Stimulated activated CD8-positive, alpha-beta memory T cell treated with anti-CD3 and anti-CD28 coated beads, Interleukin-7, amount 100 ng/mL, for 4 hours (primary cell): Measurements from ENCODE around the gene STKLD1.
"Not testable (repeated sequence)": the region's sequence is repeated elsewhere in the genome, so short reads cannot be mapped to it uniquely, and the experiment has no call there.

Experiments used
- DNase-seq, 2 donors: peaks; one replicate each; pipeline ENCODE4 v3.0.0-alpha.2; 2020; ENCODE audit warnings: low read depth in 2 of 2

Gene STKLD1

DNA sequence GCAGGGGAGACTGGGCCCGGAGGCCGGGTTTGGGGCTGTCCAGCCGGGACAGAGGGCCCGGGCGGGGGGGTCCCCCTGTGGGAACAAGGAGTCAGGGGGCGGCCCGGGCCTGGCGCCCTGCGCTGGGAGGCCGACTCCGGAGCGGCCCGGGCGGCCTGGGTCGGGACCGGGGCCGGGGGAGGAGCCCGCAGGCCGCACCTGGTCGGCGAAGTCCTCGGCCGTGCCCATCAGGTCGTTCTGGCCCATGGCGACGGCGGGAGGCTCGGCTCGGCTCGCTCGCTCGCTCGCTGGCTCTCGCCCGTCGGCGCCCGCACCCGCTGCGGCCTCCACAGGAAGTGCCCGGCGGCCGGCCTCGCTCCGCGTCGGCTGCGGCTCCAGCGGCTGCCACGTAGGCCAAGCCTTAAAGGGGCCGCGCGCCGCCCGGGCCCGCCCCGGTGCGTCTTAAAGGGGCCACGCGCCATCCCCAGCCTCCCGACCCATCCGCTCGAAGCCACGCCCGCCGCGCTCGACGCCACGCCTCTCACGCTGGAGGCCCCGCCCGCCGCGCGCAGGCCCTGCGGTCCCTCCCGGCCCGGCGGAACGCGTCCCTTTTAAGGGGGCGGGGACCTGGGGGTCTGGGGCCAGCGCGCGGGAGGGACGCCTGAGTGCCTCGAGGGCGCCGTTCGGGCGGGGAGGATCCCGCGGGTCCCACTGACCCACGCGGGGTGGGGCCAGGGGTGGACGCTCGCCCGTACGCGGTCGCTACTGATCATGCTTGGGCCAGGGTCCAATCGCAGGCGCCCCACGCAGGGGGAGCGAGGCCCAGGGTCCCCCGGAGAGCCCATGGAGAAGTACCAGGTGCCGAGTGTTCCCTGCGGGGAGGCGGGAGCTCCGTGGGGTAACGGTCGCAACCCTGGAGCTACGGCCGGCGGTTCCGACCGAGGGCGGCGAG, at the start of gene STKLD1, which contains the start of gene SURF4:
Gene STKLD1, plus strand, starts transcription at position 643 of the 931 bp plus-strand sequence. Its CDS starts 108 bp downstream, at position 751.
Gene SURF4, minus strand, starts transcription at position 337 of the 931 bp plus-strand sequence. Its CDS starts 91 bp downstream, at position 246.
- peak; percentile 83 to 92 for DNase-seq

DNA sequence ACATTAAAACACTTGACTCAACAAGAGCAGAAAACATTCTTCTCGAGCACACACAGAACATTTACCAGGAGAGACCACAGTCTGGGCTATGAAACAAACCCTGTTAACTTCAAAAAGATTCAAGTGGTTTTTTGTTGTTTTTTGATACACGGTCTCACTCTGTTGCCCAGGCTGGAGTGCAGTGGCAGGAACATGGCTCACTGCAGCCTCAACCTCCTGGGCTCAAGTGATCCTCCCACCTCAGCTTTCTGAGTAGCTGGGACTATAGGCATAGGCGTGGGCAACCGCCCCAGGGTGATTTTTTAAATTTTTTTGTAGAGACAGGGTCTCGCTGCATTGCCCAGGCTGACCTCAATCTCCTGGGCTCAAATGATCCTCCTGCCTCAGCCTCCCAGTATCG, 49.1 kb upstream of the STKLD1 start:
- DNase-seq: not testable (repeated sequence)

DNA sequence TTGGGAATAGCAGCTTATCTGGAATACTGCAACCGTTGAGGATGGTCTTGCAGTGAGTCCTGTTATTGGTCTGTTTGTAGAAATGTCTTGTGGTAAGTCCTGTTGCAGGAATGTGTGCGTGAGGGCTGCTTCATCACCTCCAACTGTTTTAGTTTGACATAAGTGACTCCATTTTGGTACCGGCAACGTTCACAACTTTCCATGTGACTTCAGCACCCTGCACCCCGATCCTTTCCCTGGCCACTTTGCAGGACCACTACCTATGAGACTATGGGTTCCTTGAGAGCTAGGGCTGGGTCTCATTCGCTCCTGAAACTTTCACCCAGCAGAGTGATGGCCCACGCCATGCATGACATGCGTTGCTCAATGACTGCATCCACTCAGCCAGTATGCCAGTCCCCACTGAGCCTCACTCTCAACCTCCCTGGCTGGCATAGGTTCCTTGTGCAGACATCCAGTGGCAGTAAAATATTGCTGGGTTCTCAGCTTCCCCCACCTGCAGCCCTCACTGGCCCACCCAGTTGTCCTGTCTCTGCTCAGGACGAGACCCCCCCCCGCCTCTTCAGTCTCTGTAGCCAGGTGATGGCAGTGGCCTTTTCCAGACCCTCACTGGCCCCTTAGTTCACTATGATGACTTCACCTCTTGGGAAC, 48.2 kb upstream of the STKLD1 start:
- DNase-seq: no peak

DNA sequence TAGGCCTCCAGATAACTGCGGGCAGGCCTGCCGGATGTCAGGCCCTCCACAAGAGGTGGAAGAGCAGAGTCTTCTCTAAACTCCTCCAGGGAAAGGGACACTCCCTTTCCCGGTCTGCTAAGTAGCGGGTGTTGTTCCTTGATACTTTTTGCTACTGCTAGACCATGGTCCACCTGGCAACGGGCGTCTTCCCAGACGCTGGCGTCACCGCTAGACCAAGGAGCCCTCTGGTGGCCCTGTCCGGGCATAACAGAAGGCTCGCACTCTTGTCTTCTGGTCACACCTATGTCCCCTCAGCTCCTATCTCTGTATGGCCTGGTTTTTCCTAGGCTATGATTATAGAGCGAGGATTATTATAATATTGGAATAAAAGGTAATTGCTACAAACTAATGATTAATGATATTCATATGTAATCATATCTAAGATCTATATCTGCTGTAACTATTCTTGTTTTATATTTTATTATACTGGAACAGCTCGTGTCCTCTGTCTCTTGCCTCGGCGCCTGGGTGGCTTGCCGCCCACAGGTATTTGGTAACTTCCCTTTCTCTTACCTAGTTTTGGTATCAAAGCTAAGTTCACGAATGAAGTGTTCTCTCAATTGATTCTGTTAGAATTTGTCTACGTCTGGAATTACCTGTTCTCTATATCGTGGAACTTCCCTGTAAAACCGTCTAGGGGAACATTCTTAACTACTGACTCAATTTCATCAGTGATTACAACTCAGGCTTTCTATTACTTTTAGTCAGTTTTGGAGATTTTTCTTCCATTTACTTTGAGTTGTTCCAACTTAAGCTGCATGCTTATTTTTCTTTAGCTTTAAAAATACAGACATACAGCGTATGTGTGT, 46.6 kb upstream of the STKLD1 start:
- not testable (repeated sequence) for DNase-seq

DNA sequence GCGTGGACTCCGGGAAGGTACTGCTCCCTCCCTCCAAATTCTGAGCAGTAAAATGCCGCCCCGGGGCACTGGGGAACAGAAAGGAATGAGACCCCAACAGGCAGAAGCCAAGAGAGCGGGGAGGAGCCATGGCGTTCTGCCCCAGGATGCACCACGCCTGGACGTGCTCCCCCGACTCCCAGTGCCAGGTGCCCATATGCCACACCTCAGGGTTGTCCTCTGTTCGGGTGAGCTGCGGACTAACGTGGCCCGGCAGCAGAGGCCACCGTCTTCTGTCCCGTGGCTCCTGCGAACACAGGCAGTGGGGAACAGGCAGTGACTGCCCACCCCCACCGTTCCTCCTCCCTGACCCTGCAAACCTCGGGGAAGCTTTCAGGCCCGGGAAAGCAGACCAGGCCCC, 44.9 kb upstream of the STKLD1 start:
- no peak for DNase-seq

- DNase-seq: no peak
Measured at GRCh38 chr9:133331641-133332380, 44.4 kb upstream of the STKLD1 start.

DNA sequence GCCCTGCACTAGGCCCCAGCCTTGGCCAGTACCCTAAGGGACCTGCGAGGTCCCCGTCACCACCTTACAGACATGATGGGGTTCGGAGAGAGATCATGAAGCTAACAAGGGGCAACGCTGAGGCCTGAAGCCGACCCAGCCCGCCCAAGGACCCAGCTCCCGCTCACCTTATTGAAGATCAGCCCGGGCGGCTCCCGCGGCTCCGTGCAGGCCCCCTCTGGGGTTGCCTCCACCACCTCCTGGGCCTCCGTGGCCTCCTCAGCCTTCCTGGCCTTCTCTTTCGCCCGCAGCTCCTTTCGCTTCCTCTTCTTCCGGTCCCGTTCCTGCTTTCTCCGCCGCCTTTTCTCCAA, 43.8 kb upstream of the STKLD1 start:
- no peak for DNase-seq

- DNase-seq: no peak
Measured at GRCh38 chr9:133333011-133333410, 43.2 kb upstream of the STKLD1 start.

- no peak for DNase-seq
Measured at GRCh38 chr9:133333566-133333965, 42.6 kb upstream of the STKLD1 start.

- DNase-seq: no peak
Measured at GRCh38 chr9:133334161-133334560, 42.0 kb upstream of the STKLD1 start.

- not testable (repeated sequence) for DNase-seq
Measured at GRCh38 chr9:133334888-133335287, 41.3 kb upstream of the STKLD1 start.

- DNase-seq: peak; percentile 83 to 93
Measured at GRCh38 chr9:133335924-133336811, 40.0 kb upstream of the STKLD1 start, which contains the start of gene SURF6. SURF6 (minus strand) TSS chr9:133336188; CDS start chr9:133336132, 56 bp downstream.

DNA sequence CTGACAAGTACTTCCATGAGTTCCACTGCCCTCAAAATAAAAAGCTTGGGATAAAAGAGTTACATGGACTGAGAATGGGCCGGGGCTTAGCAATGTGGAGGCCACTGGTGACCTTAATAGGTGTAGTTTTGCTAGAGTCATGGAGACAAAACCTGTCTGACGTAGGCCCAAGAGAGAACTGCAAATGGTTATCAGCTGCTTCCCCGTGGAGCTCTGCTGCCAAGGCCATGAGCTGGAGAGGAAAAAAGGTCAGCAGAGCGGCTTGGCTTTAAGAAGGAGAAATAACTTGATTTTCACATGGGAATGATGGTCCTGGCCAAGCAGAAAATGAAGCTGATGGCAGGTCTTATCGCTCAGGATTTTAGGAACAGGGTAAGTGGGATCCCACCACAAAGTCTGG, 36.5 kb upstream of the STKLD1 start:
- no peak for DNase-seq

- DNase-seq: no peak
Measured at GRCh38 chr9:133340256-133340655, 35.9 kb upstream of the STKLD1 start.

- no peak for DNase-seq
Measured at GRCh38 chr9:133340916-133341315, 35.2 kb upstream of the STKLD1 start.

DNA sequence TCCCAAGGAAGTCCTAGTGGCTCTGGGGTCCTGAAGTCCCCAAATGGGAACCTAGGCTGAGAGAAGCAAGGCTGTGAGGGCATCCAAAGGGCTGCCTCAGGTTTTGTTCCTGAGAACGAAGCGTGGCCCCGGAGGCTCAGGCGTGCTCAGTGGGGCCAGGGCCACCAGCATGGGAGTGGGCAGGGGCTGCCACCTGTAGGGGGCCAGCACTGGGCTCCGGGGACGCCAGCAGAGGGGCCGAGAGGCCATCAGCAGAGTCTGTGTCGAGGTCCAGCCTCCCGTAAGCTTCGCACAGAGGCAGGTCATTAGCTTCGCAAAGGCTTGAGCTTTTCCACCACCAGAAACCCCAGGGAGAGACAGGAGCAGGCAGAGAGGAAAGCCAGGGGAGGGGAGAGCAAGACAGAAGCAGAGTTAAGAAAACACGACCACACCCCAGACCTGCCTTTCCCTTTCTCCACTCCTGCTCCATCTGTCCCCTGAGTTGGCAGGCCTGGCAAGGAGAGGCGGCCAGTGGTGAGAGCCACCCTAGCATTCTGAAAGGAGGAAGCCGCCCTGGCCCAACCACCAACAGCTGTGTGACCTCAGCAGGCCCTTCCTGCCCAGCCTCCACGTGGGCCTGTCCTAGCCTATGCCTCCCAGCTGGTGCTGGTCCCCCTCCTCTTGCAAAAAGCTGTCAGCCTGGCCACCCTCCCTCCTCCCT, 34.6 kb upstream of the STKLD1 start:
- no peak for DNase-seq

DNA sequence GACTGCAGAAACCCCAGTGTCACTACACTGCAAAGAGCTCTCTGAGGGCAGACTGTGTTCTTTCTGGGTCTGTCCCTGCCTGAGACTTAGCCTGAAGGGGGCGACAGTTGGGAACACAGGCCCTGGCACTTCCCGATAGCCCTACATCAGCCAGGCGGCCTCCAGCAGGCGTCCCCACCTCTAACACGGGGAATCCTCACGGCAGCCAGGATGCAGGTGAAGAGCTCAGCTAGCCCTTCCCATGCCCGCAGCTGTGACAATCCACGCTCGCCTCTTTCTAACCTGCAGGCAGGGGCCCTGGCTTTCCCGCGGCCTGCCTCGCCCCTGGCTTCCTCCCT, 34.1 kb upstream of the STKLD1 start:
- no peak for DNase-seq

- no peak for DNase-seq
Measured at GRCh38 chr9:133342570-133342969, 33.6 kb upstream of the STKLD1 start.

DNA sequence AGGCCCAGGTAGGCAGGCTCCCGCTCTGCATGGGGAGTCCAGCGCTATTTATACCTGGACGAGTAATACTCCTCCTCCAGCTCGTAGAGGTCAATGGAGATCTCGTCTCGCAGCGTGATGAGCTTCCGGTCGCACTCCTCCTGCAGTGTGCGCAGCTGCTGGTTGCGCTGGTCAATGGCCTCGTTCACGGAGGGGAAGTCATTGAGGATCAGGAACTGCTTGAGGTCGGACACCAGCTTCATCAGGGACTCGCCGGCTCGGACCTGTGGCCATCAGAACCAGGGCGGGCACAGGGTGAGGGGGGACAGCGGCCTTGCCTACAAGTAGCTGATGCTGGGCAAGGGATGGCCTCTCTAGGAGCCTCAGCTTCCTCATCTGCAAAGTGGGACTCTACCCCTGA, 32.1 kb upstream of the STKLD1 start:
- DNase-seq: no peak

GRCh38 chr9:133344979-133345378, 31.2 kb upstream of the STKLD1 start:
- DNase-seq: no peak
